Measurements from ENCODE around the gene CCPG1.

CCPG1 gene

DNA sequence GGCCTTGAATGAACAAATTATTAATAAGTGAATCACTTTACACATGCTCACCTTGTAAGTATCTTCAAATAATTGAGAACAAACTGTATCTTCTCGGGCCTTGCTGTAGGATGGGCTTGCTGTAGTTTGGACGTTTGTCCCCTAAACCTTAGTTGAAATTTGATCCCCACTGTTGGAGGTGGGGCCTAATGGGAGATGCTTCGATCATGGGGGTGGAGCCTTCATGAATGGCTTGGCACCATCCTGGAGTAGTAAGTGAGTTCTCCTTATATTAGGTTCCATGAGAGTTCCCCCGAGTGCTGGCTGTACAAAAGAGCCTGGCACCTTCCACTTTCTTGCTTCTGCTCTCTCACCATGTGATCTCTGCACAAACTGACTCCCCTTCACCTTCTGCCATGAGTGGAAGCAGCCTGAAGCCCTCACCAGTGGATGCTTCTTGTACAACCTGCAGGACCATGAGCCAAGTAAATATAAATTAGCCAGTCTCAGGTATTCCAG lies 59.8 kb downstream of the CCPG1 start:
- Histone ChIP-seq H3K27ac (ENCODE audit: low read depth, low read length, severe bottlenecking) (no peak overlapping the region), H3K36me3 (ENCODE audit: control insufficient read depth, insufficient read depth, low read length) (peaks cover 4% of the 10 kb centered on the region), H3K9me3 (ENCODE audit: control insufficient read depth, low read length) (no peaks in the 10 kb centered on the region), H3K4me3 (ENCODE audit: extremely low read depth, insufficient read depth, low read length, poor library complexity, severe bottlenecking) (no peak overlapping the region), H3K4me1 (ENCODE audit: control insufficient read depth, insufficient read depth, low read length, poor library complexity, severe bottlenecking) (peaks cover 7% of the 10 kb centered on the region)
- WGBS, 2 experiments (ENCODE audit: insufficient coverage in 2 of 2): 40 to 67% methylated on average over 1 to 3 of the region's 4 CpGs

DNA sequence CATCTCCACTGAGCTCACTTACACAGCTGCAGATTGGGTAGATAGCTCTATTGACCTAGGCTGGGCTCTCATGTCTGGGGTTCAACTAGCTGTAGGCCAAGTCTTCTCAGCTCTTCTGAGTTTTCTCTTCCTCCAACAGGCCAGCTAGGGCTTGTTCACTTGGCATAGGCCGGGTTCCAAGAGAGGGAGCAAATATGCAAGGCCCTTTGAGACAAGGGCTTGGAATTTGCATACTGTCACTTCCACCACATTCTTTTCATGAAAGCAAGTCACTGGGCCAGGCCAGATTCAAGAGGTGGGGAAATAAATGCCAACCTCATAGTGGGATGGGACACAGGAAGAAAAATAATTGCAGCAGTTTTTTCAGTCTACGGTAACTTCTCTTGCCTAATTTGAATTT lies 64.0 kb downstream of the CCPG1 start:
- Histone ChIP-seq H3K27ac (ENCODE audit: low read depth, low read length, severe bottlenecking) (no peak overlapping the region), H3K4me1 (ENCODE audit: control insufficient read depth, insufficient read depth, low read length, poor library complexity, severe bottlenecking) (peaks cover 7% of the 10 kb centered on the region), H3K9me3 (ENCODE audit: control insufficient read depth, low read length) (no peaks in the 10 kb centered on the region), H3K4me3 (ENCODE audit: extremely low read depth, insufficient read depth, low read length, poor library complexity, severe bottlenecking) (no peak overlapping the region), H3K36me3 (ENCODE audit: control insufficient read depth, insufficient read depth, low read length) (peaks cover 4% of the 10 kb centered on the region)
- no CpG with 5 or more reads among the region's 2 CpGs for WGBS, 2 experiments (ENCODE audit: insufficient coverage in 2 of 2)

DNA sequence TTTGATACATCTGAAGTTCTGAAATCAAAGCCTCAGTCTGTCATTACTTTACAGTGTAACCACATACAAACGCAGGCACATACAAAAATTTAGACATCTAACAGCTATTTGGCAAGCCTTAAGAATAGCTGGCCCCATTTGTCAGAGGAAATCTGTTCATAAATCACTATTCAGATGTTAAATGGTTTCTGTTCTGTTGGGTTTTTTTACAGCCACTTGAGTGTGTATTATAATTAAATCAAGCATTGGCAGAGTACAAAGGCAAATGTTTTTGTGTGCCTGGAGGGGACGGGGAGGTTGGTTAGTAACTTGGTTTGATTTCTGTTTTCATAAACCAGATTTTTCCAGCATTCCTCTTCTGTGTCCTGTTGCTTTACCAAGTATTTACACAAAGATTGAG lies 65.0 kb downstream of the CCPG1 start:
- no peak overlapping the region for H3K27ac ChIP-seq (ENCODE audit: low read depth, low read length, severe bottlenecking)
- H3K9me3 ChIP-seq (ENCODE audit: control insufficient read depth, low read length): no peaks in the 10 kb centered on the region
- peaks cover 7% of the 10 kb centered on the region for H3K4me1 ChIP-seq (ENCODE audit: control insufficient read depth, insufficient read depth, low read length, poor library complexity, severe bottlenecking)
- no CpG with 5 or more reads among the region's 2 CpGs for WGBS, 2 experiments (ENCODE audit: insufficient coverage in 2 of 2)
- H3K36me3 ChIP-seq (ENCODE audit: control insufficient read depth, insufficient read depth, low read length): peaks cover 4% of the 10 kb centered on the region
- no peak overlapping the region for H3K4me3 ChIP-seq (ENCODE audit: extremely low read depth, insufficient read depth, low read length, poor library complexity, severe bottlenecking)

DNA sequence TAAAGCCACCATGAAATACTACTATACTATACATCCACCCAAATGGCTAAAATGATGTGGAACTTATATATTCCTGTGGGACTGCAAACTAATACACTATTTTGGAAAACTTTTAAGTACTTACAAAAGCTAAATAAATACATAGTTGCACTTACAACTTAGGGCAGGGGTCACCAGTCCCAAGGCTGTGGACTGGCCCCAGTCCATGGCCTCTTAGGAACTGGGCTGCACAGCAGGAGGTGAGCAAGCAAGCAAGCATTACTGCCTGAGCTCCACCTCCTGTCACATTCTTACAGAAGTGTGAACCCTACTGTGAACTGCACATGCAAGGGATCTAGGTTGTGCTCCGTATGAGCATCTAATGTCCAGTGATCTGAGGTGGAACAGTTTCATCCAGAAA lies 71.0 kb downstream of the CCPG1 start:
- Histone ChIP-seq H3K27ac (ENCODE audit: low read depth, low read length, severe bottlenecking) (no peak overlapping the region), H3K36me3 (ENCODE audit: control insufficient read depth, insufficient read depth, low read length) (no peaks in the 10 kb centered on the region), H3K9me3 (ENCODE audit: control insufficient read depth, low read length) (no peaks in the 10 kb centered on the region), H3K4me3 (ENCODE audit: extremely low read depth, insufficient read depth, low read length, poor library complexity, severe bottlenecking) (no peak overlapping the region), H3K4me1 (ENCODE audit: control insufficient read depth, insufficient read depth, low read length, poor library complexity, severe bottlenecking) (no peaks in the 10 kb centered on the region)
- WGBS, 2 experiments (ENCODE audit: insufficient coverage in 2 of 2): 80% methylated on average over 1 of the region's 1 CpG; no CpG with 5 or more reads in 1 of the 2 experiments

DNA sequence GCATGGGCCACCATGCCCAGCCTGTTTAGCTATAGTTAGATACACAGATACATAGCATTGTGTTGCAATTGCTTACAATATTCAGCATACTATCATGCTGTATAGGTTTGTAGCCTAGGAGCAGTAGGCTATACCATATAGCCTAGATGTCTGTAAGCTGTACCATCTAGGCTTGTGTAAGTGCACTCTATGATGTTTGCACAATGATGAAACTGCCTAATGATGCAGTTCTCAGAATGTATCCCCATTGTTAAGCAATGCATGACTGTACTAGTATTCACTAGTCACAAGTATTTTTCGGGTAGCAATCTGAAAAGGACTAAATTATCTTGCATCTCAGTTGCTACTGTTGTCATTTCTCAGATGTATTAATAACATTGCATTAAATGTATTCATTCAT lies 73.2 kb downstream of the CCPG1 start:
- Histone ChIP-seq H3K36me3 (ENCODE audit: control insufficient read depth, insufficient read depth, low read length) (peaks cover 5% of the 10 kb centered on the region), H3K9me3 (ENCODE audit: control insufficient read depth, low read length) (no peaks in the 10 kb centered on the region), H3K27ac (ENCODE audit: low read depth, low read length, severe bottlenecking) (no peak overlapping the region), H3K4me3 (ENCODE audit: extremely low read depth, insufficient read depth, low read length, poor library complexity, severe bottlenecking) (no peak overlapping the region), H3K4me1 (ENCODE audit: control insufficient read depth, insufficient read depth, low read length, poor library complexity, severe bottlenecking) (no peaks in the 10 kb centered on the region)
- WGBS, 2 experiments (ENCODE audit: insufficient coverage in 2 of 2): no CpG with 5 or more reads among the region's 1 CpG

GRCh38 chr15:55334371-55334770 lies 73.8 kb downstream of the CCPG1 start:
- 80 to 100% methylated on average over 2 of the region's 5 CpGs for whole genome bisulfite sequencing, 2 experiments (ENCODE audit: insufficient coverage in 2 of 2)
- no peaks in the 10 kb centered on the region for H3K9me3 ChIP-seq (ENCODE audit: control insufficient read depth, low read length)
- H3K4me3 ChIP-seq (ENCODE audit: extremely low read depth, insufficient read depth, low read length, poor library complexity, severe bottlenecking): no peak overlapping the region
- no peak overlapping the region for H3K27ac ChIP-seq (ENCODE audit: low read depth, low read length, severe bottlenecking)
- no peaks in the 10 kb centered on the region for H3K4me1 ChIP-seq (ENCODE audit: control insufficient read depth, insufficient read depth, low read length, poor library complexity, severe bottlenecking)
- peaks cover 5% of the 10 kb centered on the region for H3K36me3 ChIP-seq (ENCODE audit: control insufficient read depth, insufficient read depth, low read length)

DNA sequence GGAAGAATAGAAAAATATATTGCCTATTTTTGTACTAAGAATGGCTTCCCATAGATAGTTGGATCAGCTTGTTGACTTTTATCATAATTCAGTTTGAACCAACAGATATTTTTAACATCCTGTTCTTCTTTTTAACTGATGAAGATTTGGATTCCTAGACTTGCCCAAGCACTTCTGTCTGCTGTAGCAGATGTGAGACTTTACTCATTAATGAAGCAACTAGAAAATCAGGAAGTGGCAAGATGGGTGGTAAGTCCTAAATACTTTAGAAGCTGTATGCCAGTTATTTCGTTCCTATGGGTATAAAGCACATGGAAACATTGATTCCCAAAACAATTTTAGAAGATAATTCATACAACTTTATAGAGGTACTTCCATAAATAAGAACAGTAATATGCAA lies 80.8 kb downstream of the CCPG1 start:
- no CpG with 5 or more reads among the region's 1 CpG for WGBS, 2 experiments (ENCODE audit: insufficient coverage in 2 of 2)
- no peak overlapping the region for H3K4me3 ChIP-seq (ENCODE audit: extremely low read depth, insufficient read depth, low read length, poor library complexity, severe bottlenecking)
- H3K27ac ChIP-seq (ENCODE audit: low read depth, low read length, severe bottlenecking): no peak overlapping the region
- H3K9me3 ChIP-seq (ENCODE audit: control insufficient read depth, low read length): no peaks in the 10 kb centered on the region
- peaks cover 5% of the 10 kb centered on the region for H3K36me3 ChIP-seq (ENCODE audit: control insufficient read depth, insufficient read depth, low read length)
- no peaks in the 10 kb centered on the region for H3K4me1 ChIP-seq (ENCODE audit: control insufficient read depth, insufficient read depth, low read length, poor library complexity, severe bottlenecking)

GRCh38 chr15:55322467-55322866 lies 85.7 kb downstream of the CCPG1 start:
- 90 to 100% methylated on average over 1 to 2 of the region's 5 CpGs for WGBS, 2 experiments (ENCODE audit: insufficient coverage in 2 of 2)
- Histone ChIP-seq H3K4me1 (ENCODE audit: control insufficient read depth, insufficient read depth, low read length, poor library complexity, severe bottlenecking) (no peaks in the 10 kb centered on the region), H3K4me3 (ENCODE audit: extremely low read depth, insufficient read depth, low read length, poor library complexity, severe bottlenecking) (no peak overlapping the region), H3K36me3 (ENCODE audit: control insufficient read depth, insufficient read depth, low read length) (no peaks in the 10 kb centered on the region), H3K9me3 (ENCODE audit: control insufficient read depth, low read length) (no peaks in the 10 kb centered on the region), H3K27ac (ENCODE audit: low read depth, low read length, severe bottlenecking) (no peak overlapping the region)

DNA sequence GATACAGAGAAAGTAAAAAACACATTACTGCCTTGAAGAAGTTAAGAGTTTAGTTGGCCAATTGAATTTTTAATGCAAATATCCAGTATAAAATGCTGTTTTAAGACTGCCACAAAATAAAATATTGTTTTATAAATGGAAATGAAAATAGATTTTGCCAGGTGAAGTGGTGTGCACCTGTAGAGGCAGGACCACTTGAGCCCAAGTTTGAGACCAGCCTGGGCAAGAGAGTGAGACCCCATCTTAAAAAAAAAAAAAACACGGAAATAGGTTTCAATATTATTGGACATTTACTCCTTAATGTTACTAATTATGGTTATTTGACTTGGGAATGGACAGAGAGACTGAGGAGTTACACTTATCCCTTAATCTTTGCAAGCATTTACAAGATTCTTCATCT lies 87.2 kb downstream of the CCPG1 start:
- WGBS, 2 experiments (ENCODE audit: insufficient coverage in 2 of 2): no CpG with 5 or more reads among the region's 1 CpG
- Histone ChIP-seq H3K4me3 (ENCODE audit: extremely low read depth, insufficient read depth, low read length, poor library complexity, severe bottlenecking) (no peak overlapping the region), H3K4me1 (ENCODE audit: control insufficient read depth, insufficient read depth, low read length, poor library complexity, severe bottlenecking) (no peaks in the 10 kb centered on the region), H3K27ac (ENCODE audit: low read depth, low read length, severe bottlenecking) (no peak overlapping the region), H3K36me3 (ENCODE audit: control insufficient read depth, insufficient read depth, low read length) (peaks cover 5% of the 10 kb centered on the region), H3K9me3 (ENCODE audit: control insufficient read depth, low read length) (no peaks in the 10 kb centered on the region)

- no CpG with 5 or more reads among the region's 2 CpGs for WGBS, 2 experiments (ENCODE audit: insufficient coverage in 2 of 2)
- Histone ChIP-seq H3K9me3 (ENCODE audit: control insufficient read depth, low read length) (no peaks in the 10 kb centered on the region), H3K27ac (ENCODE audit: low read depth, low read length, severe bottlenecking) (no peak overlapping the region), H3K4me1 (ENCODE audit: control insufficient read depth, insufficient read depth, low read length, poor library complexity, severe bottlenecking) (no peaks in the 10 kb centered on the region), H3K36me3 (ENCODE audit: control insufficient read depth, insufficient read depth, low read length) (peaks cover 5% of the 10 kb centered on the region), H3K4me3 (ENCODE audit: extremely low read depth, insufficient read depth, low read length, poor library complexity, severe bottlenecking) (no peak overlapping the region)
Observed at GRCh38 chr15:55320238-55320550, 88.0 kb downstream of the CCPG1 start.

- Histone ChIP-seq H3K27ac (ENCODE audit: low read depth, low read length, severe bottlenecking) (peak overlapping the region; percentile 73), H3K4me1 (ENCODE audit: control insufficient read depth, insufficient read depth, low read length, poor library complexity, severe bottlenecking) (no peaks in the 10 kb centered on the region), H3K4me3 (ENCODE audit: extremely low read depth, insufficient read depth, low read length, poor library complexity, severe bottlenecking) (peak overlapping the region; percentile 68), H3K9me3 (ENCODE audit: control insufficient read depth, low read length) (no peaks in the 10 kb centered on the region), H3K36me3 (ENCODE audit: control insufficient read depth, insufficient read depth, low read length) (peaks cover 5% of the 10 kb centered on the region)
- WGBS, 2 experiments (ENCODE audit: insufficient coverage in 2 of 2): 60% methylated on average over 3 of the region's 4 CpGs
Observed at GRCh38 chr15:55319537-55320237, 88.5 kb downstream of the CCPG1 start.

Data from mesodermal cell (in vitro differentiated cells).